Activated CD4-positive, alpha-beta T cell treated with anti-CD3 and anti-CD28 coated beads, Interleukin-2, amount 10 ng/mL, durations not matched to agents 24 days and 14 days (primary cell): ENCODE data around the gene BRSK2. TPM values are rescaled to one million over a fixed set of nuclear protein-coding genes. Genes with fewer than 3 reads are reported as not detected.

Experiments
- DNase-seq: peaks from one replicate; pipeline ENCODE4 v3.0.0; 2022
- H3K27ac Mint-ChIP-seq: one replicate; pipeline ENCODE4 v1.8.0; 2022; ENCODE audit warnings: mild to moderate bottlenecking, mixed read lengths
- H3K27me3 Mint-ChIP-seq: one replicate; pipeline ENCODE4 v1.8.0; 2022; ENCODE audit warnings: mixed read lengths
- H3K36me3 Mint-ChIP-seq: one replicate; pipeline ENCODE4 v1.8.0; 2022; ENCODE audit warnings: low read depth, mild to moderate bottlenecking, mixed read lengths
- H3K4me1 Mint-ChIP-seq: one replicate; pipeline ENCODE4 v1.8.0; 2021; ENCODE audit warnings: mixed read lengths
- H3K4me3 Mint-ChIP-seq: one replicate; pipeline ENCODE4 v1.8.0; 2022; ENCODE audit warnings: mild to moderate bottlenecking, moderate library complexity, mixed read lengths
- H3K9me3 Mint-ChIP-seq: one replicate; pipeline ENCODE4 v1.8.0; 2021; ENCODE audit warnings: mixed read lengths
- intact Hi-C: fragments of 100-400 bp; cut with micrococcal nuclease; formaldehyde crosslinking; loops from one replicate; pipeline ENCODE4 v1.15.1; 2023
- total RNA-seq: library from RNA; stranded (reverse); gene quantifications from 2 replicates; pipeline ENCODE4 v1.2.3, GENCODE V29; 2022

The BRSK2 gene
- total RNA-seq, 1 donor from 2014 or later, result 0.84 TPM

DNA sequence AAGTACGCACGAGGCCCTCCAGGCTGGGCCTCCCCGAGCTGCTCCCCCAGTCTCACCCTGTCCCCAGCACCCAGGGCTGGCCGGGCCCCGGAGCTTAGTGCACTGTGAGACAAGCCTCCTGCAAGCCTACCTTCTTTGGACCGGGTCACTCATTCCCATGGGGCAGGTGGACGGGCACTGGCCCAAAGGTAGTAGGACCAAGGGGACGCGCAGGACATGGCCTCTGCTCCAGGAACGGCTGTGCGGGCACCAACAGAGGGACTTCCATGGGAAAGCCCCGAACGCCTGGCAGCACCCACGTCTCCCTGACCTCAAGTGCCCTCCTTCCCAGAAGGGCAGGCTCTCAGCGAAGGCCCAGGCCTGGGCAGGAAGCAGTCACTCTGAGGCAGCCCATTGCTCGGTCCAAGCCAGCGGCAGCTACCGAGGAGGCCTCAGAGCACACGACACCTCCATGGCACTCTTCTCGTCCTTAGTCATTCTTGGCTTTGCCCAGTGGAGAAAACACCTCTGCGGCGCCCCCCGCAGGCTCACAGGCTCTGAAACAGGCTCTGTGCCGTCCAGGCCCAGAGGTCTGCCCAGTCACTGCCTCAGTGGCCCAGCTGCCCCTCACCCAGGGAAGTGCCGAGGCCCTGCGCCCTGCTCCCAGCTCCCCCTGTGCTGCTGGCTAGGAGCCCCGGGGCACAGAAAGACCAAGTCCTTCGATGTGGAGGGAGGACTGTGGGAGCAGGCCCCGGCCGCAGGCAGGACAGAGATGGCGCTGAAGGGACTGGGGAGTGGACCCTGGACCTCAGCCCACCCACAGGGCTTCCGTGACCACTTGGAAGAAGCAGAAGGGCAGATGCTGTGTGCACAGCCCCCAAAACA lies 93.1 kb downstream of the BRSK2 start:
- no peaks in the 10 kb centered on the region for H3K9me3 Mint-ChIP-seq
- intact Hi-C loops, result no loop called here
- peaks cover 3% of the 10 kb centered on the region for H3K36me3 Mint-ChIP-seq
- DNase-seq, result no peak
- H3K27ac Mint-ChIP-seq, result no peak overlapping the region
- no peaks in the 10 kb centered on the region for H3K27me3 Mint-ChIP-seq
- H3K4me3 Mint-ChIP-seq, result no peak overlapping the region
- no peaks in the 10 kb centered on the region for H3K4me1 Mint-ChIP-seq

DNA sequence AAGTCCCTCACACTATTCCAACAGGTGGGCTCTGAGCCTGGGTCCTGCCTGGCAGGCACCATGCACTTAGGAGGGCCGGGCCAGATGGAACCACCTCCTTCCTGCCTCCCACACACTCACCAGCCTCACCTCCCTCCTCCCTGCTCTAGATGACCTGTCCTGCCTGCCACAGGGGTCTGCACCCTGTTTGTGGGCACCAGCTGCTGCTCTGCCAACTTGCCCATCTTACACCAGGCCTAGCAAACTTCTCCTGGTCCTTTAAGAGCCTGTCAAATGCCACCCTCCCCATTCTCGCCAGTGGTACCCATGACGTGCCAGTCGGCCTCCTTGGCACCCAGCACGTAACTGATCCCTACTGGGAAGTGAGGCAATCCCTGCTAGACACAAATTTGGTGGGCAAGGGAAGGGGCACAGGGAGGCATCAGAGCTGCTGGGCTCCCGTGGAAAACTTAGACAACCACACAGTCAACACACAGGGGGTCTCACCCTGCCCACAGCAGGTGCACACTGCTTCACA lies 93.8 kb downstream of the BRSK2 start:
- no peak overlapping the region for H3K4me3 Mint-ChIP-seq
- no peaks in the 10 kb centered on the region for H3K4me1 Mint-ChIP-seq
- no peak for DNase-seq
- H3K27me3 Mint-ChIP-seq, result no peaks in the 10 kb centered on the region
- H3K9me3 Mint-ChIP-seq, result no peaks in the 10 kb centered on the region
- H3K36me3 Mint-ChIP-seq, result peaks cover 2% of the 10 kb centered on the region
- intact Hi-C loops, result no loop called here
- H3K27ac Mint-ChIP-seq, result no peak overlapping the region

DNA sequence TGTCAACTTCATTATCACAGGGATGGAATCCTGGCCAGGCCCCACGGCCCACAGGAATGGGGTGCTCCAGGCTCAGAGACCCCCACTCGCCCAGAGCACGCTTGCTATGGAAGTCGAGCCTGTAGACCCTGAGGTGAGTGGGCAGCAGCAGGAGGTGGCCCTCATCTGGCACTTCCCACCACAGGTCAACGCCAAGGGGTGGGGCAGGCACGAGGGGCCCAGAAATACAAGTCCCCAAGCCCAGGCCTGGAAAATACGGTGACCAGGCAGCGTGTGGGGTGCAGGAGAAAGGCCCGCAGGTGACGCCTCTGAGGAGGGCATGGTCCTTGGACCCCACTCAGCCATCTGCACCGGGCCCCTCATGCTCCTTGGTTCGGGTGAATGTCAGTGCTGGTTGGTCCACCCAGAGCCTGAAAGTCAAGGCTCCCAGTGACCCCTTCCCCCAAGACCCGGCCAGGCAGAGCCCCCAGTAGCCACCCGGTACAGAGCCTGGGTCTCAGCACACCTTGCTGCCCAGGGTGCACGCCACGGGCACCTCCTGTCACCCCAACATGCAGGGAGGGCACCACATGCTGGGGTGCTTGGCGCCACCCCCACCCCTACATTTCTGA lies 94.4 kb downstream of the BRSK2 start:
- Mint-ChIP-seq H3K27ac (no peak overlapping the region), H3K36me3 (no peaks in the 10 kb centered on the region)
- intact Hi-C loops, result no loop called here

DNA sequence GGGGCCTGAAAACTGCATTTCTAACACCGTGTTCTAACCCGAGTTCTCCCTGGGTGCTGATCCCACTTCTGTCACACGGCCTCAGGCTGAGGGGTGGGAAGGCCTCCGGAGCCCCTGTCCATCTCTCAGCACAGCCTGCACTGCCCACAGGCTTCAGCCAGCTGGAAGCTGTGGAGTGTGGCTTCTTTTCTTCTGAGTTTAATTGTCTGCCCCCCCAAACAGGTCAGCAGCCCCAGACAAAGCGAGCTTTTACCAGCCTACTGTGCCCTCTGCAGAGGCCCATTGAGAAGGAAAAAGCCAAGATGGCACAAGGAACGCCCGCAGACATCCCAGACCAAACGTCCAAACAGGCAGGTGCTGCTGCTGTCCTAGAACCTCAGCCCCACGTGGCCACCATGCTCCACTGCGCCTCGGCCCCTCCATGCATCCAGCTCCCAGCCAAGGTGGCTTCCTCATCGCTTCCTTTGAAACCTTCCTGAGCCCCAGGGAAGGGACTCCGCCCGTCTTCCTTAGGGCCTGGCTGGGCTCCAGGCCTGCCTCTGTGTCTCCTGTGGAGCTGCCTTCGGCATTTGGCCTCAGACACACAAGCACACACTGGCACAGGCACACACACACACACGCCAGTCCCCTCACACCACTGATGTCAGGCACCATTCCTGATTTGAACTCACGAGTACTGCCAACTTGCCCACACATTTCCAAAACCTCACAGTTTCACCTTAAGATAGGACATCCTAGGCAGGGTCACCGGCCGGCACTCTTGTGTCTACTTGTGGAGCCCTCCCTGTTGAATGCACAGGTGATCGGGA lies 95.2 kb downstream of the BRSK2 start:
- Mint-ChIP-seq H3K27ac (no peak overlapping the region), H3K36me3 (no peaks in the 10 kb centered on the region), H3K9me3 (no peaks in the 10 kb centered on the region), H3K4me1 (peaks cover 2% of the 10 kb centered on the region), H3K4me3 (no peak overlapping the region), H3K27me3 (no peaks in the 10 kb centered on the region)
- no peak for DNase-seq
- intact Hi-C loops, result no loop called here

More for the DNA sequence above, 94.4 kb downstream of the BRSK2 start:
- no peak overlapping the region for H3K4me3 Mint-ChIP-seq
- no peak for DNase-seq
- H3K9me3 Mint-ChIP-seq, result no peaks in the 10 kb centered on the region
- H3K27me3 Mint-ChIP-seq, result no peaks in the 10 kb centered on the region
- H3K4me1 Mint-ChIP-seq, result no peaks in the 10 kb centered on the region

DNA sequence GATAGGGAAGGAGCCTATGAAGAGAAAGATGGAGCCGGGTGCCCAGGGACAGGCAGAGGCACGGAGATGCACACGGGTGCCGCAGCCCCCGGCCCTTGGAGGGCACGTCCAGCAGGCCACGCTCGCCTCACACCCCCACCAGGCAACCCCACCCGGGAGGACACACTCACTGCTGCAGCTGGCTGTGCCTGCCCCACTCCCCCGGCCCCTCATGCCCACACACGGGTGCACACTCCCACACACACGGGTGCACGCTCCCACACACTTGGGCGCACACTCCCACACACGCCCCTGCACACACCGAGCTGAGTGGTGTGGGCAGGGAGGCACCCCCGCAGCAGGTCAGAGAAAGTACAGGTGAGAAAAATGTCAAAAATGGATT lies 95.8 kb downstream of the BRSK2 start:
- no peaks in the 10 kb centered on the region for H3K36me3 Mint-ChIP-seq
- intact Hi-C loops, result no loop called here
- peaks cover 2% of the 10 kb centered on the region for H3K4me1 Mint-ChIP-seq
- no peak for DNase-seq
- no peak overlapping the region for H3K27ac Mint-ChIP-seq
- H3K9me3 Mint-ChIP-seq, result no peaks in the 10 kb centered on the region
- no peaks in the 10 kb centered on the region for H3K27me3 Mint-ChIP-seq
- no peak overlapping the region for H3K4me3 Mint-ChIP-seq

DNA sequence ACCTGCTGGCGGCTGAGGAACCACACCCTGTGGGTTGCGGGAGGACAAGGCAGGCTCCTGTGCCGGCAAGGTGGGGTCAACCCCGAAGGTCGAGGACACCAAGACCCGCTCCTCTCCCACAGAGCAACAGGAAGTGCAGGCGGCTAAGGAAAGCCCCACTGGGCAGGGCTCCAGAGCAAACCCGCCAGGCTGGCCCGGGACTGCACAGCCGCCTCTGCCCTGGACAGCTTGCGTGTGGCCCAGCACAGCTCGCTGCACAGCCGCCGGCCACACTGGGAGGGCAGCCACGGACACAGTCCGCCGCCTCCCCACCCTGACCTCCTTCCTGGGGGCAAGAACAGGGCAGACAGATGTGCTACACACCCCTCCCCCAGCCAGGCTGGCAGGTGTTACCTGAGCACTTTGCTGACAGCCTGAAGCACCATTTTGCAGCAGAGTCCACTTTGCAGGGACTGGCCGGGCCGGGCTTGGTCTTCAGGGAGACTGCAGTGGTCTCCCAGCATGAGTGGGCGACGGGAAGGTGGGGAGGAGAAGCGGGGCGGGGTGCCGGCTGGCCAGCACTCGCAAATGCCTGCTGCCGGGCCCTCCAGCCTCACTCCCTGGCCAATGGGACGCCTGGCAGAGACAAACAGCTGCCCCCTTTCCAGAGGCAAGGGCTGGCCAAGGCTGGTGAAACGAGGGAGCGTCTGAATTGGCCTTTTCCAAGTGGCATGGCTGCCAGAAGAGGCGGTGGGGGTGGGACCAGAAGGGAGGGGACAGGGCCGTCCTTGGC lies 96.5 kb downstream of the BRSK2 start, which contains the start of gene MOB2:
MOB2 (minus strand) TSS at position 726 of the 772 bp plus-strand sequence; CDS start at position 503, 223 bp downstream.
- no peak for DNase-seq
- no peak within 1 kb of the TSS for H3K27ac Mint-ChIP-seq

DNA sequence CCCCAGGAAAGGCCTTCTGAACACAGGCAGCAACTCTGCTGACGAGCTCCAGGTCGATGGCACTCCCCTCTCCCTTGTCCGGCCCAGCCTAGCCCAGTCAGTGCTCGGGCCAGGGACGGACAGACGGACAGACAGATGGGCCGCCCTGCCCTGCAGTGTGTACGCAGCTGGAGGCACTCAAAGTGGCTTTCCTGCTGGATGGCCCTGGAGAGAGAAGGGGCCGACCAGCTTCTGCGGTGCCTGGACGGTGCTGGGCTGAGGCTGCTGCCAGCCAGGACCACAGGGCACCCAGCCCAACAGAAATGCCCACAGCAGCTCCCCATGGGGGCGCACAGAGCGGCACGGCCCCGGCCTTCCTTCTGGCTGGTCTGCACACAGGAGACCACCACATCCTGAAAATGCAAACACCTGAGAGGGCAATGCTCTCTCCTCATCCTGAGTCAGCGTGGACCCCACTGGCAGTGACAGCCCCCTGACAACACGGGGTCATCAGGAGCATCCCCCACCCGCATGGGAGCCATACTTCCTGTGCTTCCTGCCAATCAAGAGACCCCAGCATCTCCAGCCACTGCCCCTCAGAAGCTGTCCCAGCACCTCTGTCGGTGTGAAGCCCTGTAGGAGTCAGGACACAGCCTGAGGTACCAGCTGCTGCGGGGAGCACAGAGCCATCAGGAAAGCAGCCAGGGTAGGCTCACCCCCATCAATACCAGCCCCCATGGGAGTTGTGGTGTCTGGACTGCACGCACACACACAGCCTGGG lies 97.5 kb downstream of the BRSK2 start:
- H3K4me3 Mint-ChIP-seq, result no peak overlapping the region
- H3K9me3 Mint-ChIP-seq, result no peaks in the 10 kb centered on the region
- no peaks in the 10 kb centered on the region for H3K27me3 Mint-ChIP-seq
- peaks cover 2% of the 10 kb centered on the region for H3K4me1 Mint-ChIP-seq
- no peak for DNase-seq
- no peak overlapping the region for H3K27ac Mint-ChIP-seq
- intact Hi-C loops, result no loop called here
- H3K36me3 Mint-ChIP-seq, result no peaks in the 10 kb centered on the region

More for the DNA sequence above, 96.5 kb downstream of the BRSK2 start, which contains the start of gene MOB2:
- Mint-ChIP-seq H3K27me3 (no peaks in the 10 kb centered on the region), H3K4me3 (no peak within 1 kb of the TSS), H3K36me3 (no peaks in the 10 kb centered on the region), H3K4me1 (peaks cover 2% of the 10 kb centered on the region), H3K9me3 (no peaks in the 10 kb centered on the region)
- intact Hi-C loops, result no loop called here

DNA sequence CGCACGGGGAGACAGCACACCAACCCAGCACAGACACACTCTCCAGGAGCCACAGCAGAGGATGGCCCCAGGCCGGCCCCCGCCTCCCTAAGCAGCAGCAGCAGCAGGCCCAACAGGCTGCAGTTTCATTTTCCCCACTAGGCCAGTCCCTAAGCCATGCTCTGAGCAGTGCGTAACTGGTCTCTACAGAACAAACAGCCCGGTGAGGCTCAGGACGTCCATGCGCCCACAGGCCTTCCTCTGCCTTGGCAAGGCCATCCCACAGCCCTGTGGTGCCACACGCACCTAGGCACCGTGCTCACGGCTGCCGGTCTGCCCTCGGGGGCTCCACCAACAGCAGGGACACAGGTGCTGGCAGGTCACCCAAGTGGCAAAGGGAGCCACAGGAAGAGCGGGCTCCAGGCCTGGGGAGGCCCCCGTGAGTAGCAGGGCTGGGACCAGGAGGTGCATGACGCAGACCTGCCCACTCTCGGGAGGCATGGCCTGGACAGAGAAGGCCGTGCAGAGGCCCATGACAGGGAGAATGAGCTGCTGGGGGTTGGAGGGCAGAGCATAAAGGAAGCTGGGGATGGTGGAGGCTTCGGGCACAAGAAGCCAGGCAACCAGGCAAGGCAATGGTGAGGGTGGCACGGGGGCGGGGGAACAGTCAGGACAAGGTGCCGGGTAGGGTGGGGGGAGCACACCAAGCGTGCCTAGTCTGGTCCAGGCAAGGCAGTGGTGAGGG lies 98.3 kb downstream of the BRSK2 start:
- Mint-ChIP-seq H3K36me3 (no peaks in the 10 kb centered on the region), H3K9me3 (no peaks in the 10 kb centered on the region), H3K4me3 (no peak overlapping the region), H3K4me1 (peaks cover 2% of the 10 kb centered on the region), H3K27ac (no peak overlapping the region), H3K27me3 (no peaks in the 10 kb centered on the region)
- intact Hi-C loops, result no loop called here
- no peak for DNase-seq

DNA sequence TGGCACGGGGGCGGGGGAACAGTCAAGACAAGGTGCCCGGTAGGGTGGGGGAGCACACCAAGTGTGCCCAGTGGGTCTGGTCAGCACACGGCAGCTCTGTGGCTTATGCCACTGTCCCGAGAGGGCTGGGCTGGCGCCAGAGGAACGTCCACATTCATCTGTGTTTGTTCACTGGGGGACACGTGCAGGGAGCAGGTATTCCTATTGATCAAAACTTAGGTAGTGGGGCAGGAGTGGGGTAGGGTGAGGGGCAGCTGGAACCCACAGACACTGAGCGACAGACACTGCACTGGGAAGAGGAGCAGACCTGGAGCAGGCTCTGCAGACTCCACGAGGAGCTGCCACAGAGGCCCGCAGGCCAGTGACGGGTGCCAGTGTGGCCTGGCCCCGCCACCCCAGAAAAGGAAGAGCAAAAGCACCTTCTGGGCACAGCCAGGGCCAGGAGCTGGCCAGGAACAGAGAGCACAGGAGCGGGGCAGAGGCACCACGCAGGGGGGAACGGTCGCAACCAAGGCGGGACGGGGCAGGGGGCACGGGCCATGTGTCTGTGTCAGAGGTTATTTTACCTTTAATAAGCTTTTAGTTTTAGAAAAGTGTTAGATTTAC lies 98.9 kb downstream of the BRSK2 start:
- H3K36me3 Mint-ChIP-seq, result no peaks in the 10 kb centered on the region
- H3K27me3 Mint-ChIP-seq, result no peaks in the 10 kb centered on the region
- no peak overlapping the region for H3K4me3 Mint-ChIP-seq
- intact Hi-C loops, result no loop called here
- no peaks in the 10 kb centered on the region for H3K9me3 Mint-ChIP-seq
- no peak overlapping the region for H3K27ac Mint-ChIP-seq
- no peak for DNase-seq
- peaks cover 2% of the 10 kb centered on the region for H3K4me1 Mint-ChIP-seq

DNA sequence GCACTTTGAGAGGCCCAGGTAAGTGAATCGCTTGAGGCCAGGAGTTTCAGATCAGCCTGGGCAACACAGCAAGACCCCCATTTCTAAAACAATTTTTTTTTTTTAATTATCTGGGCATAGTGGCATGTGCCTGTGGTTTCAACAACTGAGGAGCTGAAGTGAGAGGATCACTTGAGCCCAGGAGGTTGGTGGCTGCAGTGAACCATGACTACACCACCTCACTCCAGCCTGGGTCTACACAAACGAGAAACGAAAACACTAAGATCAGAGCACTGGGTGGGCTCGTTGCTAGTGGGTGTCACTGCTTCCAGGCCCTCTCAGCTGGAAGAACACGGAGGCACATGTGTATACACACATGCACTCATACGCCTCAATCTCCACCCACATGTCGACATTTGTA lies 100.9 kb downstream of the BRSK2 start:
- Mint-ChIP-seq H3K27ac (no peak overlapping the region), H3K9me3 (no peaks in the 10 kb centered on the region), H3K27me3 (no peaks in the 10 kb centered on the region), H3K4me1 (peaks cover 2% of the 10 kb centered on the region), H3K36me3 (no peaks in the 10 kb centered on the region), H3K4me3 (no peak overlapping the region)
- intact Hi-C loops, result no loop called here
- no peak for DNase-seq

DNA sequence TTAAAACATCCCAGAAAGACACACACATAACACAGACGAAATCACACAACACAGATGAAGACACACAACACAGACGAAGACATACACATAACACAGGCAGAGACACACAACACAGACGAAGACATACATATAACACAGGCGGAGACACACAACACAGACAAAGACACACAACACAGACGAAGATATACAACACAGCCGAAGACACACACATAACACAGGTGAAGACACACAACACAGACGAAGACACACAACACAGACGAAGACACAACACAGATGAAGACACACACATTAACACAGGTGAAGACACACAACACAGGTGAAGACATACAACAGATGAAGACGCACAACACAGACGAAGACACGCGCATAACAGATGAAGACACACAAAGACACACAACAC lies 101.6 kb downstream of the BRSK2 start:
- no peak overlapping the region for H3K4me3 Mint-ChIP-seq
- H3K4me1 Mint-ChIP-seq, result peaks cover 6% of the 10 kb centered on the region
- no peaks in the 10 kb centered on the region for H3K27me3 Mint-ChIP-seq
- DNase-seq, result no peak
- no peaks in the 10 kb centered on the region for H3K36me3 Mint-ChIP-seq
- no peak overlapping the region for H3K27ac Mint-ChIP-seq
- H3K9me3 Mint-ChIP-seq, result no peaks in the 10 kb centered on the region
- intact Hi-C loops, result no loop called here

DNA sequence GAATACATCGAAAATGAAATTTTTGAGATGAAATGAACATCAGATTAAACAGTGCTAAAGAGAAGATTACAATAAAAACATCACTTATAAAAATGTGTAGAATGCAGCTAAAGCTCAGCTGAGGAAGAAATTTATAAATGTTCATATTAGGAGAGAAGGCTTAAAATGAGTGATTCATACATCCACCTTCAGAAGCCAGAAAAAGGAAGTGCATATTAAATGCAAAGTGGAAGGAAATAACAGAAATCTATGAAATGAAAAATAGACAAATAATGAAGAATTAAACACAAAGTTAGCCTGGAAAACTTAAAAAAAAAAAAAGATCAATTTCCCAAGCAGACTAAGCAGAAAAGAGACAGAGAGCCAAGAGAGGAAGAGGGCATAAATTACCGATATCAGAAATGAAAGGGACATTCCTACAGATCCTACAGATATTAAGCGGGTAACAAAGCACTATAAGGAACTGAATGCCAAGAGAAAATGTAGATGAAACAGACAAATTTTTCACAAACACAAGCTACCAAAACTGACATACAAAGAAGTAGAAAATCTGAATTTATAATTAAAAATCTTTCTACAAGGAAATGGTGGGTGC lies 104.0 kb downstream of the BRSK2 start:
- Mint-ChIP-seq H3K27me3 (no peaks in the 10 kb centered on the region), H3K36me3 (peaks cover under 1% of the 10 kb centered on the region), H3K9me3 (no peaks in the 10 kb centered on the region), H3K4me1 (peaks cover 20% of the 10 kb centered on the region), H3K4me3 (no peak overlapping the region), H3K27ac (no peak overlapping the region)
- intact Hi-C loops, result no loop called here
- no peak for DNase-seq
